Suprapubic skin (tissue), 4 donors: Measurements from ENCODE around the gene TFAP2C. TPM values are rescaled to one million over a fixed set of nuclear protein-coding genes. Genes with fewer than 3 reads are reported as not detected.
"Not testable (repeated sequence)": the region's sequence is repeated elsewhere in the genome, so short reads cannot be mapped to it uniquely, and the experiment has no call there.

Source experiments
- DNase-seq, 2 donors: peaks; one replicate each; pipeline ENCODE4 v3.0.0-alpha.2; 2019; ENCODE audit warnings: low spot score in 2 of 2
- H3K27ac ChIP-seq: fragments of 200-600 bp; sonication (generic); one replicate; pipeline ENCODE4 v1.5.1; 2019
- H3K27me3 ChIP-seq: fragments of 200-600 bp; sonication (generic); one replicate; pipeline ENCODE4 v1.5.1; 2019
- H3K36me3 ChIP-seq: fragments of 200-600 bp; sonication (generic); one replicate; pipeline ENCODE4 v1.5.1; 2019
- H3K4me1 ChIP-seq: fragments of 200-600 bp; sonication (generic); one replicate; pipeline ENCODE4 v1.5.1; 2019
- H3K4me3 ChIP-seq: fragments of 200-600 bp; sonication (generic); one replicate; pipeline ENCODE4 v1.5.1; 2019; ENCODE audit warnings: mild to moderate bottlenecking
- H3K9me3 ChIP-seq: fragments of 200-600 bp; sonication (generic); one replicate; pipeline ENCODE4 v1.5.1; 2019
- EP300 ChIP-seq: sonication (generic); formaldehyde crosslinking; IDR thresholded peaks from one replicate; pipeline ENCODE4 v1.6.1; 2017; ENCODE audit warnings: antibody characterized with exemption
- POLR2A ChIP-seq, 2 donors: fragments of 450-650 bp; IDR thresholded peaks; one replicate each; pipeline ENCODE4 v1.6.1; 2017; ENCODE audit warnings: antibody characterized with exemption in 2 of 2, mild to moderate bottlenecking in 2 of 2, moderate library complexity in 2 of 2
- POLR2AphosphoS5 ChIP-seq, 3 donors: sonication (generic); formaldehyde crosslinking; IDR thresholded peaks; one replicate each; pipeline ENCODE4 v1.6.1; 2017; ENCODE audit warnings: antibody characterized with exemption in 3 of 3
- WGBS: methylation state at CpG from one replicate; pipeline ENCODE4 v1.1.5; 2018; 5-methylcytosine and 5-hydroxymethylcytosine counted together
- total RNA-seq, 4 donors: library from RNA; depleted of rRNA; stranded (reverse); fragments of >200 nt; gene quantifications; one replicate each; pipeline ENCODE4 v1.1.0, GENCODE V29; 2016
- TF ChIP-seq, protein P1 (sequence below), 2 donors: fragments of 200-600 bp in 1 of 2; fragments of 450-650 bp in 1 of 2; sonication (generic) in 1 of 2; IDR thresholded peaks; one replicate each; pipeline ENCODE4 v1.5.1; 2016 to 2019; ENCODE audit warnings: antibody characterized with exemption in 2 of 2, mild to moderate bottlenecking in 1 of 2, moderate library complexity in 1 of 2

The TFAP2C gene
- total RNA-seq, 4 donors from 2014 or later: 79.0 to 100 (median 88.6) TPM

DNA sequence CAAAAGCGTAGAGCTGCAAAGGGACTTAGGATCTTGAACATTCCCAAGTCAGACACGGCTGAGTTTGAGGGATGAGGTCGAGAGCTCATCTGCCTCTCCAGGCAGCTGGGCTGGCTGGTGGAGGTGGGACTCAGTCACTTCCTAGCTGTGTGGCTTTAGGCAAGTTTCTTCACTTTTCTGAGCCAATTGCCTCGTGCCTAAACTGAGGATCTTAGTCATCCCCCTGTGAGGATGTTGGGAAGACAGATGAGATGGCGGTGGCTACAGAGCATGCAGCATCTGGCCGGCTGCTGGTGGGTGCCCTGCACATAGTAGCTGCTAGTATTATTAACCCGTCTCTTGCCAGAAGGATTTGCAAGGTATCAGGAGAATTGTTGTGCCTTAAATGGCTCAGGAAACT, 27.5 kb downstream of the TFAP2C start:
- Histone ChIP-seq H3K27ac (no peak overlapping the region), H3K4me1 (peaks cover 8% of the 10 kb centered on the region), H3K36me3 (no peaks in the 10 kb centered on the region), H3K27me3 (no peaks in the 10 kb centered on the region), H3K4me3 (no peak overlapping the region), H3K9me3 (no peaks in the 10 kb centered on the region)
- DNase-seq: no peak
- no peak for TF ChIP-seq EP300
- TF ChIP-seq, protein P1, sequence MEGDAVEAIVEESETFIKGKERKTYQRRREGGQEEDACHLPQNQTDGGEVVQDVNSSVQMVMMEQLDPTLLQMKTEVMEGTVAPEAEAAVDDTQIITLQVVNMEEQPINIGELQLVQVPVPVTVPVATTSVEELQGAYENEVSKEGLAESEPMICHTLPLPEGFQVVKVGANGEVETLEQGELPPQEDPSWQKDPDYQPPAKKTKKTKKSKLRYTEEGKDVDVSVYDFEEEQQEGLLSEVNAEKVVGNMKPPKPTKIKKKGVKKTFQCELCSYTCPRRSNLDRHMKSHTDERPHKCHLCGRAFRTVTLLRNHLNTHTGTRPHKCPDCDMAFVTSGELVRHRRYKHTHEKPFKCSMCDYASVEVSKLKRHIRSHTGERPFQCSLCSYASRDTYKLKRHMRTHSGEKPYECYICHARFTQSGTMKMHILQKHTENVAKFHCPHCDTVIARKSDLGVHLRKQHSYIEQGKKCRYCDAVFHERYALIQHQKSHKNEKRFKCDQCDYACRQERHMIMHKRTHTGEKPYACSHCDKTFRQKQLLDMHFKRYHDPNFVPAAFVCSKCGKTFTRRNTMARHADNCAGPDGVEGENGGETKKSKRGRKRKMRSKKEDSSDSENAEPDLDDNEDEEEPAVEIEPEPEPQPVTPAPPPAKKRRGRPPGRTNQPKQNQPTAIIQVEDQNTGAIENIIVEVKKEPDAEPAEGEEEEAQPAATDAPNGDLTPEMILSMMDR (IDR thresholded peaks at IDR 0.05): no peak
- TF ChIP-seq POLR2AphosphoS5 (IDR thresholded peaks at IDR 0.05): no peak
- TF ChIP-seq POLR2A (IDR thresholded peaks at IDR 0.05): no peak
- WGBS: 22% methylated on average over 4 of the region's 7 CpGs

DNA sequence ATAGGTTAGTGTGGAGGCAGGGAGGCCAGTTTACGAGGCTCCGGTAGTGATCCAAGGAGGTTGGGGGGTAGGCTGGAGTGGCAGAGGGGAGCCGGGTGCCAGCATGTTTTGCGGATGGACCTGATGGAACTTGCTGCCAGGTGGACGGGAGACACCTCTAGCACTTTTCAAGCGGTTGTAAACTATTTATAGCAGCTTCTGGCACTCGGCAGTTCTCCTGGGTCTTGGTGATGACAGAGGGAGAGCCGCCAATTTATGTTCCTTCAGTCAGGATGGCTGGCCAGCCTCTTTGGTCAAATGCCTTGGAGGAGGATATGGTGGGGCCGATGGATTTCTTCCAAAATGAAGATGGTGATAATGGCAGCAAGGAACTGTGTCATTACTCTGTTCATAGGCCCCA, 28.8 kb downstream of the TFAP2C start:
- no peaks in the 10 kb centered on the region for H3K36me3 ChIP-seq
- H3K4me3 ChIP-seq: no peak overlapping the region
- TF ChIP-seq POLR2AphosphoS5 (IDR thresholded peaks at IDR 0.05) (no peak), EP300 (no peak), POLR2A (IDR thresholded peaks at IDR 0.05) (no peak)
- TF ChIP-seq, protein P1 (IDR thresholded peaks at IDR 0.05): no peak
- peaks cover 8% of the 10 kb centered on the region for H3K4me1 ChIP-seq
- no peak overlapping the region for H3K27ac ChIP-seq
- no peaks in the 10 kb centered on the region for H3K27me3 ChIP-seq
- no peaks in the 10 kb centered on the region for H3K9me3 ChIP-seq
- no peak for DNase-seq
- WGBS: 48% methylated on average over 9 of the region's 9 CpGs

DNA sequence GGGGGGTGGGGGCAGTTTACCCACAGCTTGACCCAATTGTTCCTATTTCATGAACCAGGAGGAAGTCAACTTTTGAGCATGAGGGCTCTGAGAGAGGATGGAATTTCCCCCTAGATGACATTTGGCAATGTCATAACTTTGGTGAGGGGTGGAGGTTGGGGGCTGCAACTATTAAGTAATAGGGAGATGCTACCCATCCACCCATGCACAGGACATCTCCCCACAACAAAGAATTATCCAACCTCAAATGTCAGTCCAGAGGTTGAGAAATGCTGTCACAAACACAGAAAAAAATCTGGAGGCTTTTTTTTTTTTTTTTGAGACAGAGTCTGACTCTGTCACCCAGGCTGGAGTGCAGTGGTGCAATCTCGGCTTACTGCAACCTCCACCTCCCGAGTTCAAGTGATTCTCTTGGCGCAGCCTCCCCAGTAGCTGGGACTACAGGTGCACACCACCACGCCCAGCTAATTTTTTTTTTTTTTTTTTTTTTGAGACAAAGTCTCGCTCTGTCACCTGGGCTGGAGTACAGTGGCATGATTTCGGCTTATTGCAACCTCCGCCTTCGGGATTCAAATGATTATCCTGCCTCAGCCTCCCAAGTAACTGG, 29.3 kb downstream of the TFAP2C start:
- not testable (repeated sequence) for H3K4me3 ChIP-seq, DNase-seq, H3K27ac ChIP-seq, H3K27me3 ChIP-seq, H3K4me1 ChIP-seq, H3K9me3 ChIP-seq, H3K36me3 ChIP-seq
- 89% methylated on average over 8 of the region's 8 CpGs for WGBS

DNA sequence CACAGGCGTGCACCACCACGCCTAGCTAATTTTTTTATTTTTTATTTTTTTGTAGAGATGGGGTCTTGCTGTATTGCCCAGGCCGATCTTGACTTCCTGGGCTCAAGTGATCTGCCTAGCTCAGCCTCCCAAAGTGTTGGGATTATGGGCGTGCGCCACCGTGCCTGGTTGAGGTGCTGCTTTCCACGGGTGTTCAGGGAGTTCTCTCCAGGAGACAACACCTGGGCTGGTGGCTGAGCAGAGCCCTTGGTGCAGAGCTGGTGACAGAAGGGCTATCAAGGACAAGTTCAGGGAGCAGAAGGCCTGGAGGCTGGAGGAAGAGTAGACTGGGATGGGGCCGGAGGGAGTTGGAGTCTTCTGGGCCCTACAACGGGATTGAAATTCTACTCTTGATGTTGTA, 34.6 kb downstream of the TFAP2C start:
- no peak overlapping the region for H3K27ac ChIP-seq
- no peaks in the 10 kb centered on the region for H3K9me3 ChIP-seq
- H3K27me3 ChIP-seq: no peaks in the 10 kb centered on the region
- WGBS: 99% methylated on average over 9 of the region's 9 CpGs
- H3K4me3 ChIP-seq: no peak overlapping the region
- TF ChIP-seq EP300 (no peak), POLR2A (IDR thresholded peaks at IDR 0.05) (no peak), POLR2AphosphoS5 (IDR thresholded peaks at IDR 0.05) (no peak)
- TF ChIP-seq, protein P1 (IDR thresholded peaks at IDR 0.05): no peak
- no peak for DNase-seq
- no peaks in the 10 kb centered on the region for H3K4me1 ChIP-seq
- no peaks in the 10 kb centered on the region for H3K36me3 ChIP-seq

DNA sequence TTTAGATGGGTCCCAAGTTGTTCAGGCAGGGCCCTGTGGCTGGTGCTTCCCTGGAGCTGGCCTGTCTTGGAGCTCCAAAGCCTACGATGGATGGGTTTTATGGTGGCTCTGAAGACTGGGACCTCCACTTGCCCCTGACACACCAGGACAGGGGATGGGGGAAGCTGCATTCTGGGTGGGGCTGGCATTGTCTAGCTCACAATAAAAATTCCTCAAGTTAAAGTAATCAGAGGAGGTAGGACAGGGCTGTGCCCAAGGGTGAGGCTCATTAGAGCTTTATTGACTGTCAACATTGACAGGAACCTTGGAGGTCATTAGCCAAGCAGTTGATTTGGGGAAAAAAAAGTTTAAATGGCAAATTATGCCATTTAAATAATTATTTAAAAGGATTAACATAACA, 35.7 kb downstream of the TFAP2C start:
- Histone ChIP-seq H3K36me3 (no peaks in the 10 kb centered on the region), H3K9me3 (no peaks in the 10 kb centered on the region), H3K27me3 (no peaks in the 10 kb centered on the region), H3K27ac (no peak overlapping the region), H3K4me1 (no peaks in the 10 kb centered on the region), H3K4me3 (no peak overlapping the region)
- TF ChIP-seq, protein P1 (IDR thresholded peaks at IDR 0.05): no peak
- TF ChIP-seq POLR2A (IDR thresholded peaks at IDR 0.05) (no peak), EP300 (no peak), POLR2AphosphoS5 (IDR thresholded peaks at IDR 0.05) (no peak)
- WGBS: 91% methylated on average over 1 of the region's 1 CpG
- DNase-seq: no peak

DNA sequence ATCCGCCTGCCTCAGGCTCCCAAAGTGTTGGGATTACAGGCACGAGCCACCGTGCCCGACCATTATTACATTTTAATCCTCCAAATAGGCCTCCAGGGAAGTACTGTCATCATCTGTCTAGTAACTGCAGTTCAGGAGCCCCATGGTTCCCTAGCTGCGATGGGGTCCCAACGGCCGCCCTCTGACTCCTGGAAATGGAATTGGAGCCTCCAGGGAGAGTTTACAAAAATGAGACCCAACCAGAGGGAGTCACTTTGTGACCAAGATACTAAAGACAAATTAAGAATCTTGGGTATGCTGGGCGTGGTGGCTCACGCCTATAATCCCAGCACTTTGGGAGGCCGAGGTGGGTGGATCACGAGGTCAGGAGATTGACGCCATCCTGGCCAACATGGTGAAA, 36.7 kb downstream of the TFAP2C start:
- TF ChIP-seq POLR2A (IDR thresholded peaks at IDR 0.05): no peak
- no peak for TF ChIP-seq EP300
- no peak for TF ChIP-seq POLR2AphosphoS5 (IDR thresholded peaks at IDR 0.05)
- TF ChIP-seq, protein P1 (IDR thresholded peaks at IDR 0.05): no peak
- Histone ChIP-seq H3K4me3 (no peak overlapping the region), H3K27me3 (no peaks in the 10 kb centered on the region), H3K36me3 (no peaks in the 10 kb centered on the region), H3K27ac (no peak overlapping the region), H3K4me1 (no peaks in the 10 kb centered on the region), H3K9me3 (no peaks in the 10 kb centered on the region)
- DNase-seq: no peak
- 86% methylated on average over 12 of the region's 12 CpGs for WGBS
